ENCODE measurements around the gene UBE2O.

GRCh38 chr17:76480632-76481031 lies 27.7 kb upstream of the UBE2O start:
- no peak for TF ChIP-seq CTCF (IDR thresholded peaks at IDR 0.05; ENCODE audit: low read depth, low read length, poor library complexity, severe bottlenecking)
- TF ChIP-seq EZH2phosphoT487 (IDR thresholded peaks at IDR 0.05; ENCODE audit: borderline replicate concordance, low read length): no peak
